ENCODE results near the gene SMIM26. TPM values are rescaled to one million over a fixed set of nuclear protein-coding genes. Genes with fewer than 3 reads are reported as not detected.

SMIM26 gene
- total and polyA plus RNA-seq, 2 of the 8 experiments (the other 6 are each of a cell fraction or from before 2014, with no cell fraction given): 69.8 to 95.0 TPM

DNA sequence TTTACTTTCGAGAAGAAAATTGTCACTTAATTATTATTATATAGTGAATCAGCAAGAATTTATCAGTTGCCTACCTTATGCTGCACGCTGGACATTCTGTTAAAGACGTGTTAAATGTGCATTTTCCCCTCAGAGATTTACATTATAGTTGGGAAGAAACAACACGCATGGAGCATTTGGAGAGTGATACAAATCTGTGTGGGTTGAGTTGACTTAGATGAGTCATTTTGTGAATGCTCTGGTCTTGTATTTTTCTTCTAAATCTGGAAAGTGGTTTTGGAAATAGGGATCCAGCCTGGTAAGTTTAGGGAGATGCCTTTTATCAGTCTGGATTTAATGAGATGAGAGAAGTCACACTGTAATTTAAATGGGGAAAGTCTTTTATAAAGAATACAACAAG lies 24.0 kb upstream of the SMIM26 start:
- Histone ChIP-seq H3K4ac (replicated peaks; ENCODE audit: insufficient read length, low read depth, low read length) (no peak overlapping the region), H3K23ac (ENCODE audit: insufficient read length) (no peak overlapping the region), H3K9me3 (ENCODE audit: insufficient read depth in 2 of 2, low read depth in 1 of 2, low read length in 1 of 2) (no peaks in the 10 kb centered on the region), H2AK5ac (ENCODE audit: low read depth, low read length) (no peak overlapping the region), H3K56ac (replicated peaks; ENCODE audit: insufficient read length, low read depth, low read length) (no peak overlapping the region), H2BK20ac (ENCODE audit: low read length) (no peak overlapping the region), H3K27me3 (replicated peaks in 1 of 4; ENCODE audit: control insufficient read depth in 3 of 4, extremely low read depth in 1 of 4, insufficient read depth in 3 of 4, low read length in 3 of 4) (no peaks in the 10 kb centered on the region), H3K9ac (replicated peaks in 1 of 4; ENCODE audit: extremely low read depth in 1 of 4, low read depth in 3 of 4, low read length in 3 of 4) (no peak overlapping the region), H3K4me1 (replicated peaks in 1 of 4; ENCODE audit: control insufficient read depth in 3 of 4, insufficient read depth in 4 of 4, low read length in 3 of 4) (no peaks in the 10 kb centered on the region), H4K5ac (ENCODE audit: insufficient read length, low read depth, low read length) (no peak overlapping the region), H3K4me2 (ENCODE audit: insufficient read depth in 1 of 2, low read depth in 2 of 2, low read length in 2 of 2) (no peak overlapping the region), H3K27ac (ENCODE audit: low read depth, low read length) (no peak overlapping the region), H3K79me2 (ENCODE audit: control insufficient read depth in 1 of 2, insufficient read depth in 2 of 2, low read length in 2 of 2) (no peaks in the 10 kb centered on the region), H3K79me1 (ENCODE audit: low read depth, low read length) (no peaks in the 10 kb centered on the region), H3K18ac (ENCODE audit: extremely low read depth, low read length) (no peak overlapping the region), H3K36me3 (ENCODE audit: control insufficient read depth in 2 of 4, insufficient read depth in 4 of 4, low read length in 3 of 4) (peaks cover 7 to 45% (median 23%) of the 10 kb centered on the region in 4 experiments), H4K8ac (ENCODE audit: extremely low read depth, insufficient read depth, low read length) (no peak overlapping the region), H2BK120ac (replicated peaks; ENCODE audit: low read depth, low read length) (no peak overlapping the region), H3K4me3 (ENCODE audit: extremely low read depth in 1 of 4, insufficient read depth in 2 of 4, low read depth in 3 of 4, low read length in 4 of 4) (no peak overlapping the region), H3K14ac (ENCODE audit: insufficient read length) (no peak overlapping the region), H2BK12ac (ENCODE audit: low read depth, low read length) (no peak overlapping the region), H3K23me2 (ENCODE audit: low read depth, low read length) (no peaks in the 10 kb centered on the region), H2BK5ac (ENCODE audit: low read depth, low read length) (no peak overlapping the region), H2BK15ac (ENCODE audit: low read length) (no peak overlapping the region), H4K20me1 (replicated peaks in 1 of 2; ENCODE audit: control insufficient read depth in 1 of 2, insufficient read depth in 2 of 2, low read length in 2 of 2) (peaks cover 4 to 5% of the 10 kb centered on the region in 2 experiments), H4K91ac (replicated peaks; ENCODE audit: insufficient read length, low read length) (no peak overlapping the region), H2AFZ (ENCODE audit: low read length) (no peak overlapping the region)
- ChIA-PET CTCF (ENCODE audit: partially characterized antibody) (no interaction called here), POLR2A (ENCODE audit: partially characterized antibody) (interaction anchor here (0.6 kb wide), 1 partner anchor 1495 kb away, joined by 3 read pairs; no protein-coding TSS in a partner anchor)
- FAIRE-seq: no peak
- TF ChIP-seq BRCA1 (IDR thresholded peaks at IDR 0.05; ENCODE audit: low read depth, low read length) (no peak), CTBP2 (IDR thresholded peaks at IDR 0.05; ENCODE audit: borderline replicate concordance, insufficient read depth, insufficient read length, low read length) (no peak), ASH2L (IDR thresholded peaks at IDR 0.05; ENCODE audit: low read length) (no peak), TAF7 (optimal IDR thresholded peaks at IDR 0.05; ENCODE audit: borderline replicate concordance, low read depth, low read length) (no peak), SIN3A (conservative IDR thresholded peaks at IDR 0.05 in 1 of 2, IDR thresholded peaks at IDR 0.05 in 1 of 2; ENCODE audit: low read depth in 1 of 2, low read length in 2 of 2) (no peak), GABPA (IDR thresholded peaks at IDR 0.05; ENCODE audit: borderline replicate concordance, insufficient read depth, low read length) (no peak), JUN (IDR thresholded peaks at IDR 0.05; ENCODE audit: low read depth, low read length) (no peak), CEBPB (IDR thresholded peaks at IDR 0.05; ENCODE audit: low read depth, low read length) (no peak), NRF1 (IDR thresholded peaks at IDR 0.05; ENCODE audit: low read depth, low read length) (no peak)
- WGBS, 2 experiments (ENCODE audit: extremely low coverage in 1 of 2, insufficient coverage in 1 of 2, insufficient read length in 1 of 2, insufficient replicate concordance in 2 of 2, low coverage in 1 of 2, low lambda C conversion rate in 2 of 2, missing lambda C conversion rate in 1 of 2): 96% methylated on average over 4 of the region's 4 CpGs; no CpG with 5 or more reads in 1 of the 2 experiments
- no peak for DNase-seq (ENCODE audit: low read depth in 1 of 2, low spot score in 2 of 2)

All from H1 (cell line).